ENCODE measurements around the gene KCNG3.
"Not testable (repeated sequence)": the region's sequence is repeated elsewhere in the genome, so short reads cannot be mapped to it uniquely, and the experiment has no call there.

KCNG3 gene

GRCh38 chr2:42414158-42414557 lies 79.6 kb downstream of the KCNG3 start:
- Histone ChIP-seq H3K27ac (ENCODE audit: insufficient read depth in 1 of 2, low read depth in 1 of 2, low read length in 2 of 2, poor library complexity in 1 of 2, severe bottlenecking in 2 of 2) (no peak overlapping the region), H3K9me3 (ENCODE audit: control extremely low read depth in 1 of 5, control insufficient read depth in 4 of 5, insufficient read depth in 2 of 5, low read depth in 1 of 5, low read length in 4 of 5) (peaks cover 3 to 18% (median 7%) of the 10 kb centered on the region in 5 experiments), H3K27me3 (replicated peaks in 2 of 5; ENCODE audit: control insufficient read depth in 4 of 5, insufficient read depth in 5 of 5, low read length in 4 of 5) (no peaks in the 10 kb centered on the region), H3K4me1 (ENCODE audit: control extremely low read depth in 1 of 4, control insufficient read depth in 4 of 4, insufficient read depth in 4 of 4, low read length in 3 of 4) (no peaks in the 10 kb centered on the region), H3K4me3 (ENCODE audit: control insufficient read depth in 1 of 7, extremely low read depth in 1 of 7, insufficient read depth in 4 of 7, low read depth in 2 of 7, low read length in 6 of 7) (no peak overlapping the region), H3K36me3 (ENCODE audit: control insufficient read depth in 4 of 4, insufficient read depth in 4 of 4, low read length in 3 of 4) (no peaks in the 10 kb centered on the region)
- no peak for DNase-seq
- ChIA-PET CTCF (no interaction called here), POLR2A (no interaction called here)

DNA sequence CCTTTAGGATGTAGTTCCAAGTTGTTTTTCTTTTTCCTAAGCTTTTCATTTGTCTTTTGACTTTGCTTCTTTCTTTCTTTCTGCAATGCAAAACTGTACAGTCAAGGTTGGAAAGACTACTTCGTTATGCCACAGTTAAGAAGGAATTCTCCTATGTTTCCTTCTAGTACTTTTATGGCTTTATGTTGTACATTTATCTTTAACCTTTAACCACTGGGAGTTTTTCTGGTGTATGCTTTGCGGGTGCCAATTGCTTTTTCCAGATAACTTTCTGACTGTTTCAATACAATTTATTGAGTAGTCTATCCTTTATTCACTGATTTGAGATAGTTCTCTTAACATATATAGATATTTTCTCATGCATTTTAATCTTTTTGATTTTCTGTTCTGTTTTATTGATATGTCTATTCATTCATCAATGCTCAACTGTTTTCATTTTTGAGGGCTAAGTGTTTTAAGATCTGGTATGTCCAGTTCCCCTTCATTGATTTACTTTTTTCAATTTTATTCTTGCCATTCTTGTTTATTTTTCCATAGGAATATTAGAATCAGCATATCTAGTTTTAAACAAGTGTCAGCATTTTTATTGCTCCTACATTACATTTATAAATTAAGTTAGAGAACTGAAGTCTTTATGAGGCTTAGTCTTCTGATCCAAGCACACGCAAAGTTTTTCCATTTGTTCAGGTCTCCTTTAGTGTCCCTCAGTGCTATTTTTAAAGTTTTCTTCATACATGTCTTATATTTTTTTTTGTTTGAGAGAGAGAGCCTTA lies 82.9 kb downstream of the KCNG3 start:
- no peak for DNase-seq
- ChIA-PET CTCF (no interaction called here), POLR2A (no interaction called here)
- Histone ChIP-seq H3K27ac (ENCODE audit: insufficient read depth in 1 of 2, low read depth in 1 of 2, low read length in 2 of 2, poor library complexity in 1 of 2, severe bottlenecking in 2 of 2) (no peak overlapping the region), H3K27me3 (replicated peaks in 2 of 5; ENCODE audit: control insufficient read depth in 4 of 5, insufficient read depth in 5 of 5, low read length in 4 of 5) (no peaks in the 10 kb centered on the region), H3K4me1 (ENCODE audit: control extremely low read depth in 1 of 4, control insufficient read depth in 4 of 4, insufficient read depth in 4 of 4, low read length in 3 of 4) (no peaks in the 10 kb centered on the region), H3K4me3 (ENCODE audit: control insufficient read depth in 1 of 7, extremely low read depth in 1 of 7, insufficient read depth in 4 of 7, low read depth in 2 of 7, low read length in 6 of 7) (no peak overlapping the region), H3K36me3 (ENCODE audit: control insufficient read depth in 4 of 4, insufficient read depth in 4 of 4, low read length in 3 of 4) (no peaks in the 10 kb centered on the region), H3K9me3 (ENCODE audit: control extremely low read depth in 1 of 5, control insufficient read depth in 4 of 5, insufficient read depth in 2 of 5, low read depth in 1 of 5, low read length in 4 of 5) (peaks cover 3 to 18% (median 7%) of the 10 kb centered on the region in 5 experiments)
- no CpG with 5 or more reads among the region's 3 CpGs for WGBS (ENCODE audit: insufficient coverage)

- CTCF ChIA-PET = no interaction called here
- no peak for DNase-seq
- Histone ChIP-seq H3K27ac (ENCODE audit: insufficient read depth in 1 of 2, low read depth in 1 of 2, low read length in 2 of 2, poor library complexity in 1 of 2, severe bottlenecking in 2 of 2) (no peak overlapping the region), H3K4me1 (ENCODE audit: control extremely low read depth in 1 of 4, control insufficient read depth in 4 of 4, insufficient read depth in 4 of 4, low read length in 3 of 4) (no peaks in the 10 kb centered on the region), H3K36me3 (ENCODE audit: control insufficient read depth in 4 of 4, insufficient read depth in 4 of 4, low read length in 3 of 4) (no peaks in the 10 kb centered on the region), H3K4me3 (ENCODE audit: control insufficient read depth in 1 of 7, extremely low read depth in 1 of 7, insufficient read depth in 4 of 7, low read depth in 2 of 7, low read length in 6 of 7) (no peak overlapping the region), H3K9me3 (ENCODE audit: control extremely low read depth in 1 of 5, control insufficient read depth in 4 of 5, insufficient read depth in 2 of 5, low read depth in 1 of 5, low read length in 4 of 5) (no peaks in the 10 kb centered on the region), H3K27me3 (replicated peaks in 2 of 5; ENCODE audit: control insufficient read depth in 4 of 5, insufficient read depth in 5 of 5, low read length in 4 of 5) (no peaks in the 10 kb centered on the region)
- POLR2A ChIA-PET = no interaction called here
- WGBS (ENCODE audit: insufficient coverage) = 99% methylated on average over 8 of the region's 8 CpGs
These were observed 85.8 kb downstream of the KCNG3 start for GRCh38 chr2:42408009-42408408.

GRCh38 chr2:42407476-42407875 lies 86.3 kb downstream of the KCNG3 start:
- no peaks in the 10 kb centered on the region for H3K36me3 ChIP-seq (ENCODE audit: control insufficient read depth in 4 of 4, insufficient read depth in 4 of 4, low read length in 3 of 4)
- no peaks in the 10 kb centered on the region for H3K27me3 ChIP-seq (replicated peaks in 2 of 5; ENCODE audit: control insufficient read depth in 4 of 5, insufficient read depth in 5 of 5, low read length in 4 of 5)
- no peaks in the 10 kb centered on the region for H3K4me1 ChIP-seq (ENCODE audit: control extremely low read depth in 1 of 4, control insufficient read depth in 4 of 4, insufficient read depth in 4 of 4, low read length in 3 of 4)
- no peaks in the 10 kb centered on the region for H3K9me3 ChIP-seq (ENCODE audit: control extremely low read depth in 1 of 5, control insufficient read depth in 4 of 5, insufficient read depth in 2 of 5, low read depth in 1 of 5, low read length in 4 of 5)
- WGBS (ENCODE audit: insufficient coverage) = 97% methylated on average over 4 of the region's 6 CpGs
- no peak for DNase-seq
- CTCF ChIA-PET = interaction anchor here (0.7 kb wide), 1 partner anchor 522 kb away, joined by 3 read pairs; no protein-coding TSS in a partner anchor
- H3K27ac ChIP-seq (ENCODE audit: insufficient read depth in 1 of 2, low read depth in 1 of 2, low read length in 2 of 2, poor library complexity in 1 of 2, severe bottlenecking in 2 of 2) = no peak overlapping the region
- no peak overlapping the region for H3K4me3 ChIP-seq (ENCODE audit: control insufficient read depth in 1 of 7, extremely low read depth in 1 of 7, insufficient read depth in 4 of 7, low read depth in 2 of 7, low read length in 6 of 7)
- POLR2A ChIA-PET = no interaction called here

GRCh38 chr2:42404676-42405075 lies 89.1 kb downstream of the KCNG3 start:
- CTCF ChIA-PET = no interaction called here
- Histone ChIP-seq H3K4me1 (ENCODE audit: control extremely low read depth in 1 of 4, control insufficient read depth in 4 of 4, insufficient read depth in 4 of 4, low read length in 3 of 4) (no peaks in the 10 kb centered on the region), H3K4me3 (ENCODE audit: control insufficient read depth in 1 of 7, extremely low read depth in 1 of 7, insufficient read depth in 4 of 7, low read depth in 2 of 7, low read length in 6 of 7) (no peak overlapping the region), H3K9me3 (ENCODE audit: control extremely low read depth in 1 of 5, control insufficient read depth in 4 of 5, insufficient read depth in 2 of 5, low read depth in 1 of 5, low read length in 4 of 5) (peaks cover 0 to 6% (median 3%) of the 10 kb centered on the region in 5 experiments), H3K27me3 (replicated peaks in 2 of 5; ENCODE audit: control insufficient read depth in 4 of 5, insufficient read depth in 5 of 5, low read length in 4 of 5) (no peaks in the 10 kb centered on the region), H3K27ac (ENCODE audit: insufficient read depth in 1 of 2, low read depth in 1 of 2, low read length in 2 of 2, poor library complexity in 1 of 2, severe bottlenecking in 2 of 2) (no peak overlapping the region), H3K36me3 (ENCODE audit: control insufficient read depth in 4 of 4, insufficient read depth in 4 of 4, low read length in 3 of 4) (no peaks in the 10 kb centered on the region)
- POLR2A ChIA-PET = interaction anchor here (1.0 kb wide), 1 partner anchor 8 kb away, joined by 3 read pairs; no protein-coding TSS in a partner anchor
- 89% methylated on average over 2 of the region's 4 CpGs for WGBS (ENCODE audit: insufficient coverage)
- no peak for DNase-seq

- POLR2A ChIA-PET = no interaction called here
- DNase-seq = no peak
- no peaks in the 10 kb centered on the region for H3K36me3 ChIP-seq (ENCODE audit: control insufficient read depth in 4 of 4, insufficient read depth in 4 of 4, low read length in 3 of 4)
- H3K27me3 ChIP-seq (replicated peaks in 2 of 5; ENCODE audit: control insufficient read depth in 4 of 5, insufficient read depth in 5 of 5, low read length in 4 of 5) = no peaks in the 10 kb centered on the region
- 100% methylated on average over 3 of the region's 6 CpGs for WGBS (ENCODE audit: insufficient coverage)
- peaks cover 0 to 6% (median 3%) of the 10 kb centered on the region in 5 experiments for H3K9me3 ChIP-seq (ENCODE audit: control extremely low read depth in 1 of 5, control insufficient read depth in 4 of 5, insufficient read depth in 2 of 5, low read depth in 1 of 5, low read length in 4 of 5)
- no peaks in the 10 kb centered on the region for H3K4me1 ChIP-seq (ENCODE audit: control extremely low read depth in 1 of 4, control insufficient read depth in 4 of 4, insufficient read depth in 4 of 4, low read length in 3 of 4)
- H3K27ac ChIP-seq (ENCODE audit: insufficient read depth in 1 of 2, low read depth in 1 of 2, low read length in 2 of 2, poor library complexity in 1 of 2, severe bottlenecking in 2 of 2) = no peak overlapping the region
- no peak overlapping the region for H3K4me3 ChIP-seq (ENCODE audit: control insufficient read depth in 1 of 7, extremely low read depth in 1 of 7, insufficient read depth in 4 of 7, low read depth in 2 of 7, low read length in 6 of 7)
- CTCF ChIA-PET = no interaction called here
These were observed 92.0 kb downstream of the KCNG3 start for GRCh38 chr2:42401773-42402172.

DNA sequence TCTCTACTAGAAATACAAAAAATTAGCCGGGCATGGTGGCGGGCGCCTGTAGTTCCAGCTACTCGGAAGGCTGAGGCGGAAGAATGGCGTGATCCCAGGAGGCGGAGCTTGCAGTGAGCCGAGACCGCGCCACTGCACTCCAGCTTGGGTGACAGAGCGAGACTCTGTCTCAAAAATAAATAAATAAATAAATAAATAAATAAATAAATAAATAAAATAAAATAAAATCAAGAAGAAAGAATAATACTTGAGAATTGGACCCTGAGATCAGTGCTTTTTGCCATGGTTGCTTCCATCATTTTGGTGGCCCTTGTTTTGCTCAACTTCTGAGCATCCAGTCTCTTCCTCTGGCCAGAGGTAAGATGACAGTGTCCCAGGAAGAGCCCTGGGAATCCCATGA lies 95.7 kb downstream of the KCNG3 start:
- H3K4me3 ChIP-seq (ENCODE audit: control insufficient read depth in 1 of 7, extremely low read depth in 1 of 7, insufficient read depth in 4 of 7, low read depth in 2 of 7, low read length in 6 of 7); H3K36me3 ChIP-seq (ENCODE audit: control insufficient read depth in 4 of 4, insufficient read depth in 4 of 4, low read length in 3 of 4); DNase-seq; CTCF ChIA-PET; H3K27me3 ChIP-seq (replicated peaks in 2 of 5; ENCODE audit: control insufficient read depth in 4 of 5, insufficient read depth in 5 of 5, low read length in 4 of 5); H3K9me3 ChIP-seq (ENCODE audit: control extremely low read depth in 1 of 5, control insufficient read depth in 4 of 5, insufficient read depth in 2 of 5, low read depth in 1 of 5, low read length in 4 of 5); H3K27ac ChIP-seq (ENCODE audit: insufficient read depth in 1 of 2, low read depth in 1 of 2, low read length in 2 of 2, poor library complexity in 1 of 2, severe bottlenecking in 2 of 2); H3K4me1 ChIP-seq (ENCODE audit: control extremely low read depth in 1 of 4, control insufficient read depth in 4 of 4, insufficient read depth in 4 of 4, low read length in 3 of 4); POLR2A ChIA-PET: not testable (repeated sequence)
- 95% methylated on average over 3 of the region's 11 CpGs for WGBS (ENCODE audit: insufficient coverage)

All from common myeloid progenitor, CD34-positive (primary cell).